Upper lobe of right lung (tissue), 1 donor: ENCODE measurements around the gene MRPL43. TPM values are rescaled to one million over a fixed set of nuclear protein-coding genes. Genes with fewer than 3 reads are reported as not detected.

Experiments used
- ATAC-seq: fragments of 200-7000 bp; cut with Tn5 transposase; one replicate; pipeline ENCODE4 v1.9.1; 2020; ENCODE audit warnings: mild to moderate bottlenecking, moderate library complexity
- DNase-seq: peaks from one replicate; pipeline ENCODE4 v3.0.0-alpha.2; 2020
- H3K27ac ChIP-seq: fragments of 200-600 bp; one replicate; pipeline ENCODE4 v1.8.0; 2022
- H3K27me3 ChIP-seq: fragments of 200-600 bp; one replicate; pipeline ENCODE4 v1.8.0; 2022; ENCODE audit warnings: mild to moderate bottlenecking
- H3K36me3 ChIP-seq: fragments of 200-600 bp; one replicate; pipeline ENCODE4 v1.8.0; 2022
- H3K4me1 ChIP-seq: fragments of 200-600 bp; one replicate; pipeline ENCODE4 v1.8.0; 2022
- H3K4me3 ChIP-seq: fragments of 200-600 bp; one replicate; pipeline ENCODE4 v1.8.0; 2022; ENCODE audit warnings: mild to moderate bottlenecking
- H3K9me3 ChIP-seq: fragments of 200-600 bp; one replicate; pipeline ENCODE4 v1.8.0; 2022
- CTCF ChIP-seq: fragments of 200-600 bp; IDR thresholded peaks from one replicate; pipeline ENCODE4 v1.8.0; 2022; ENCODE audit warnings: antibody characterized with exemption
- intact Hi-C: fragments of 100-400 bp; cut with DNase I; formaldehyde crosslinking; loops from one replicate; pipeline ENCODE4 v1.11.0; 2022
- total RNA-seq: library from RNA; stranded (reverse); fragmentation: NEBNext Ultra II Directional; extraction: Animal tissue kit (Norgen Biotek cat#: 25700); gene quantifications from one replicate; pipeline ENCODE4 v1.2.1, GENCODE V29; 2021
- donor health status: DM: no; HTN: yes; CAD: no; lungs with severe emphysema.

The MRPL43 gene
- total RNA-seq, 1 donor from 2014 or later = 60.5 TPM

DNA sequence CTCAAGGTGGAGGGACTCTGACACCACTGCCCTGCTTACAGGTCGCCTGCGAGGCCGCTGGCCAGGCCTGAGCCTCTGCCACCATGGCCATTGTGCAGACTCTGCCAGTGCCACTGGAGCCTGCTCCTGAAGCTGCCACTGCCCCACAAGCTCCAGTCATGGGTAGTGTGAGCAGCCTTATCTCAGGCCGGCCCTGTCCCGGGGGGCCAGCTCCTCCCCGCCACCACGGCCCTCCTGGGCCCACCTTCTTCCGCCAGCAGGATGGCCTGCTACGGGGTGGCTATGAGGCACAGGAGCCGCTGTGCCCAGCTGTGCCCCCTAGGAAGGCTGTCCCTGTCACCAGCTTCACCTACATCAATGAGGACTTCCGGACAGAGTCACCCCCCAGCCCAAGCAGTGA is 15.2 kb upstream of the MRPL43 start:
- no peak for TF ChIP-seq CTCF
- Histone ChIP-seq H3K4me3 (no peak overlapping the region), H3K9me3 (no peaks in the 10 kb centered on the region), H3K27ac (peak overlapping the region; percentile 87), H3K27me3 (no peaks in the 10 kb centered on the region), H3K36me3 (peaks cover 48% of the 10 kb centered on the region), H3K4me1 (peaks cover 38% of the 10 kb centered on the region)
- DNase-seq = no peak
- no peak for ATAC-seq
- intact Hi-C loops = no loop called here

DNA sequence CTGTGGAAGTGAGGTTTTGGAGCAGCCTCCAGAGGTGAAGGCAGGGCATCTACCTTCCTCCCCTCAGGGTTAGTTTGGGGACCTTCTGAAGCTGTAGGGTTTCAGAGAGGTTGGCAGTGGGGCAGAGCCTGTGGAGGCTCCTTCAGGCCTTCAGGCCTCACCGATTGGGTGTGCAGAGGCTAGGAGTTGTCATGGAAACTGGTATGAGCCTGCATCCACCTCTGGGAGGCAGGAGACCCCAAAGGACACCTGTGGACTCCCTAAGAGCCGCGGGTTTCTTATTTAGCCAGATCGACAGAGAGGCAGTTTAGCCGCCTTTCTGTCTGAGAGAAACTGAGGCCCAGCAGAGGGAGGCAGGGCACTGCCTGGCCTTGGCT is 14.3 kb upstream of the MRPL43 start:
- intact Hi-C loops = no loop called here
- ATAC-seq = no peak
- H3K27ac ChIP-seq = peak overlapping the region; percentile 87
- peak overlapping the region; percentile 92 for H3K4me3 ChIP-seq
- H3K36me3 ChIP-seq = peaks cover 42% of the 10 kb centered on the region
- no peaks in the 10 kb centered on the region for H3K9me3 ChIP-seq
- H3K27me3 ChIP-seq = no peaks in the 10 kb centered on the region
- no peak for TF ChIP-seq CTCF
- no peak for DNase-seq
- H3K4me1 ChIP-seq = peaks cover 40% of the 10 kb centered on the region

GRCh38 chr10:101000915-101001658 is 13.8 kb upstream of the MRPL43 start:
- ATAC-seq (peak; percentile 21), DNase-seq (peak; percentile 82)
- H3K4me1 ChIP-seq = peaks cover 43% of the 10 kb centered on the region
- peak overlapping the region; percentile 92 for H3K4me3 ChIP-seq
- TF ChIP-seq CTCF = no peak
- no peaks in the 10 kb centered on the region for H3K27me3 ChIP-seq
- H3K9me3 ChIP-seq = no peaks in the 10 kb centered on the region
- H3K36me3 ChIP-seq = peaks cover 36% of the 10 kb centered on the region
- peak overlapping the region; percentile 87 for H3K27ac ChIP-seq
- intact Hi-C loops = no loop called here

DNA sequence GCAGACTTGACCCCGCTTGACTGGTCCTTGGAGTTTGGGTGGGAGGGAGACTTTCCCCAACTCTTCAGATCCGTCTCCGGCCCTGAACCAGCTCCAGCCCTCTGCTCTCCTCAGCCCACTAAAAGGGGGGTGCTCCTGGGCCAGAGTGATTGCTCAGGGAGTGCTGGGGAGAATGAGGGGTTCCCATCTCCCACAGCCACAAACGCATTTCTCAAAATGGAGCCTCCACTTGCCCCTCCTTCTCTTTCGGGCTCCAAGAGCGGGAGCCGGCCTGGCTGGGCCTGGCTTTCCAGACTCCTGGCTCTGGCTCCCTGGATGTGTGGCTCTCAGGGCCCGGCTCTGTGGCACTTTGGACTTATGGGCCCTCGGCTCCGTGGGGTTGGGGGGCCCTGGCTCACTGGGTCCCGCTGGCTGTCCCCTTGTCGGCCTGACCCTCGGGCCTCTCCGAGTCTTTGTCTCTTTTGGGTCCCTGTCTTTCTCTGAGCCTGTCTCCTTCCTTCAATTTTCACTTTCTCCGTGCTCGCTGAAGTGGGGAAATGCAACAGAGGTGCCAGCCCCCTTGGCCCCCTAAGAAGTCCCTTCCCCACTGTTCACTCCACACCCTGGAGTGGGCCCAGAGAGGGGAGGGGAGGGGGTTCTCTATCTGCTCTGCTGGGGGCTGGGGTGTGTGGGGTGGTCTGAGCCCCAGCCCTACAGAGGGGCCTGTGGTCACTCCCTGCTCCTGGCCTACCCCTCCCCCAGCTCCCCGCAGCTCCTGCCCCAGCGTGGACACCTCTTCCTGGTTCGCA is 13.0 kb upstream of the MRPL43 start:
- Histone ChIP-seq H3K27ac (peak overlapping the region; percentile 87), H3K27me3 (no peaks in the 10 kb centered on the region), H3K4me1 (peaks cover 43% of the 10 kb centered on the region), H3K9me3 (no peaks in the 10 kb centered on the region), H3K36me3 (peaks cover 28% of the 10 kb centered on the region), H3K4me3 (peak overlapping the region; percentile 92)
- intact Hi-C loops = no loop called here
- TF ChIP-seq CTCF = no peak
- DNase-seq (no peak), ATAC-seq (no peak)

DNA sequence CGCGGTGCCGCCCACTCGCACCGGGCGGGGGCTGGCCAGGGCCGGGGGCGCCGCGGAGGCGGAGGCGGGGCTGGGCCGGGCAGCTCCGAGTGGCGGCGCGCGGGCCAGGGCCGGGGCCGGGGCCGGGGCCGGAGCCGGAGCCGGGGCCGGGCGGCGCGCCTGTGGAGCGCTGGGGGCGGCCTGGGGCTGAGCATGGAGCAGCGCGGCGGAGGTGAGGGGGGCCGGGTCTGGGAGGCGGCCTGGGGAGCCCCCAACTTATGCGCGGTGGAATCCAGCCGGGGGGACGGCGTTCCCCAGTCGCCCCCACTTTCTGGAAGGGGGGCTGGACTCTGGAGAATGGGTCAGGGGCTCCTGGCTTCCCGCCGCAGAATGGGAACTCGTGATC is 12.4 kb upstream of the MRPL43 start, which contains the start of gene LZTS2:
LZTS2 (plus strand) TSS at position 67 of the 385 bp plus-strand sequence. CDS start 2,731 bp downstream, outside the sequence.
- Histone ChIP-seq H3K9me3 (no peaks in the 10 kb centered on the region), H3K27me3 (no peaks in the 10 kb centered on the region), H3K27ac (peak within 1 kb of the TSS; percentile 99), H3K4me1 (peaks cover 43% of the 10 kb centered on the region), H3K36me3 (peaks cover 22% of the 10 kb centered on the region), H3K4me3 (peak within 1 kb of the TSS; percentile 92)
- no peak for ATAC-seq
- intact Hi-C loops = no loop called here
- no peak for TF ChIP-seq CTCF
- no peak for DNase-seq
